Omental fat pad (tissue), 4 donors: ENCODE data around the gene NAALADL2. TPM values are rescaled to one million over a fixed set of nuclear protein-coding genes. Genes with fewer than 3 reads are reported as not detected.

ENCODE experiments used
- ATAC-seq: fragments of 150-250 bp; one replicate; pipeline ENCODE4 v1.9.1; 2016; ENCODE audit warnings: mild to moderate bottlenecking, moderate library complexity; ENCODE audit not compliant: low FRiP score
- DNase-seq: peaks from one replicate; pipeline ENCODE4 v3.0.0-alpha.2; 2019; ENCODE audit warnings: low spot score
- total RNA-seq, 4 donors: library from RNA; depleted of rRNA; stranded (reverse); fragments of >200 nt; gene quantifications; one replicate each; pipeline ENCODE4 v1.1.0, GENCODE V29; 2016
- TF ChIP-seq, protein P1 (sequence below), 3 donors: fragments of 450-650 bp; IDR thresholded peaks; one replicate each; pipeline ENCODE4 v1.5.1; 2016 to 2017; ENCODE audit warnings: antibody characterized with exemption in 3 of 3, mild to moderate bottlenecking in 3 of 3, moderate library complexity in 2 of 3

Gene NAALADL2
- total RNA-seq, 4 donors from 2014 or later, result 6.5 to 15.1 (median 8.0) TPM

DNA sequence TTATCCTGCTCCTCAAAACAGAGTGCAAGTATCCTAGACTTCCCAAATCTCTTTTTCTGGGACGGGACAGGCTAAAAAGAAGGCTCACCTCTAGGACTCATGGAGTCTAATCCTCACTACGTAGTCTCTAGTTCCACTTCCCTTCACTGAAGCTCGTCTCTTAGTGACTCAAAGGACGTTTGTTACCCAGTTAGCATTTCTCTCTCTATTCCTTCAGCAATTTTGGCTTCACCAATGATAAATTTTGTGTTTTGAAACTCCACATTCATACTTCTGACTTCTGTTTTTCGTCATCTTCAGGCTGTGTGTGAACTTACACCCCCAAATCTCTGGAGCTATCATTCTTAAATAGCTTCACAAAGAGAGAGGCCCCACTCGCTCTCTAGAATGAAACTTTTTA is 627.1 kb downstream of the NAALADL2 start:
- TF ChIP-seq, protein P1, sequence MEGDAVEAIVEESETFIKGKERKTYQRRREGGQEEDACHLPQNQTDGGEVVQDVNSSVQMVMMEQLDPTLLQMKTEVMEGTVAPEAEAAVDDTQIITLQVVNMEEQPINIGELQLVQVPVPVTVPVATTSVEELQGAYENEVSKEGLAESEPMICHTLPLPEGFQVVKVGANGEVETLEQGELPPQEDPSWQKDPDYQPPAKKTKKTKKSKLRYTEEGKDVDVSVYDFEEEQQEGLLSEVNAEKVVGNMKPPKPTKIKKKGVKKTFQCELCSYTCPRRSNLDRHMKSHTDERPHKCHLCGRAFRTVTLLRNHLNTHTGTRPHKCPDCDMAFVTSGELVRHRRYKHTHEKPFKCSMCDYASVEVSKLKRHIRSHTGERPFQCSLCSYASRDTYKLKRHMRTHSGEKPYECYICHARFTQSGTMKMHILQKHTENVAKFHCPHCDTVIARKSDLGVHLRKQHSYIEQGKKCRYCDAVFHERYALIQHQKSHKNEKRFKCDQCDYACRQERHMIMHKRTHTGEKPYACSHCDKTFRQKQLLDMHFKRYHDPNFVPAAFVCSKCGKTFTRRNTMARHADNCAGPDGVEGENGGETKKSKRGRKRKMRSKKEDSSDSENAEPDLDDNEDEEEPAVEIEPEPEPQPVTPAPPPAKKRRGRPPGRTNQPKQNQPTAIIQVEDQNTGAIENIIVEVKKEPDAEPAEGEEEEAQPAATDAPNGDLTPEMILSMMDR (IDR thresholded peaks at IDR 0.05), result no peak
- no peak for ATAC-seq
- DNase-seq, result no peak

DNA sequence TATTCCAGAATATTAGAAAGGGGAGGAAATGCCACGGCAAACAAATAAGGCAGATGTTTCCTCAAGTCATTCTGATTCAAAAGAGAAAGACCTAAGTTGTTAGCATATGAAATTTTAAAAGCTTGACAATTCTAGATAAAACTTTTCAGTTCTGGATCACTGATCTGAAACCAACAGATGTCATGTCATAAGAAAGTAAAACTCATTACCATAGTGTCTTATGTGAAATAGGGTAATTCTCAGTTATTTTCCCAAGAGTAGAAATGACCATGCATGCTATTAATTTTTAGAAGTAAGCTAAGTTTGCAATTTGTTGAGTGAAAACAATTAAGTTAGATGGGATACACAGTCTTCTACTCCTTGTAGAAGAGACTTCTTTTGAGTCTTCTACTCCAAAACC is 630.3 kb downstream of the NAALADL2 start:
- ATAC-seq (no peak), DNase-seq (no peak)
- TF ChIP-seq, protein P1 (IDR thresholded peaks at IDR 0.05), result no peak

DNA sequence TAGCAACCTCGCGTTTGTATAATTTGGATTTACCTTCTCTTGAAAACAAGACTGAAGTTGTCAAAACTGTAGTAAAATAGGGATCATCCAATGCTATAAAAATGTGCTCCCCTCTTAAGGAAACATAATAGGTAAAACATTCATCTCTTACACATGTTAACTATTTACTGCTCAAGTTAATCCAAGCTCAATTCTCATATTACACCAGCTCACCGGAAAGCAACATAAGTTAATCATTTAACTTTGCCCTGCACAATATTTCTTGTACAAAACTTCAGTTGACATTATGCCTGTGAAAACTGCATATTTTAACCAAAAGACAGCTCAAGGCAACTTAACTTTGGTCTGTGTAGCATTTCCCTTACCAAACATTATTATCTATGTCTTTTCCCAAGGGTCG is 634.2 kb downstream of the NAALADL2 start:
- no peak for DNase-seq
- ATAC-seq, result no peak
- TF ChIP-seq, protein P1 (IDR thresholded peaks at IDR 0.05), result no peak

DNA sequence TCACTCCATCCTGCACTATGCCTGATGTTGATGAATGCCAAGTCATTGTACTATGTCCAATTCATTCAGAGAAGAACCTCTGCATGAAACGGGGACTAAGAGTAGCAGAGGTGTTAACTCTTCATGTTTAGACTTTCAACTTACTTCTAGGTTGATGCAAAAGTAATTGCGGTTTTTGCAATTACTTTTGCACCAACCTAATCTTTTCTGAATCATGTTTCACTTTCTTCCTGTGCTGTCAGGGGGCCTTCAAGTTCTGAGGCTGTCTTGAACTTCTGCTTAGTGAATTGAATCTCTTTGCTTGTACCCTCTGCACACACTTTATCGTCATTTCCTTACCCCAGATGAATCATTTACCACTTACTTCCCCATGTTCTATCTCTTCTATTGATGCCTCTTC is 636.2 kb downstream of the NAALADL2 start:
- ATAC-seq, result no peak
- no peak for DNase-seq
- TF ChIP-seq, protein P1 (IDR thresholded peaks at IDR 0.05), result no peak

DNA sequence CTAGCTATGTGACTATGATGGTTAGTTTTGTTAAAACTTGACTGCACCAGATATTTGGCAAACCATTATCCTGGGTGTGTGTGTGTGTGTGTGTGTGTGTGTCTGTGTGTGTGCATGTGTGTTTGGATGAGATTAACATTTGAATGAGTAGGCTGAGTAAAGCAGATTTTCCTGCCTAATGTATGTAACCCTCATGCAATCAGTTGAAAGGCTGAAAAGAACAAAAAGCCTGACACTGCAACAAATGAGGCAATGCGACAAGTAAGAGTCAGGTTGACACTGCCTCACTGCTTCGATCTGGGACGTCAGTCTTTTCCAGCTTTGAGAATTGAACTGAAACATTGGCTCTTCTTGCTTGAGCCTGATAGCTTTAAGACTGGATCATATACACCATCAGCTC is 643.0 kb downstream of the NAALADL2 start:
- TF ChIP-seq, protein P1 (IDR thresholded peaks at IDR 0.05), result no peak
- ATAC-seq, result no peak
- DNase-seq, result no peak

- TF ChIP-seq, protein P1 (IDR thresholded peaks at IDR 0.05), result no peak
- ATAC-seq, result no peak
These were observed 652.2 kb downstream of the NAALADL2 start for GRCh38 chr3:175511219-175511785.

DNA sequence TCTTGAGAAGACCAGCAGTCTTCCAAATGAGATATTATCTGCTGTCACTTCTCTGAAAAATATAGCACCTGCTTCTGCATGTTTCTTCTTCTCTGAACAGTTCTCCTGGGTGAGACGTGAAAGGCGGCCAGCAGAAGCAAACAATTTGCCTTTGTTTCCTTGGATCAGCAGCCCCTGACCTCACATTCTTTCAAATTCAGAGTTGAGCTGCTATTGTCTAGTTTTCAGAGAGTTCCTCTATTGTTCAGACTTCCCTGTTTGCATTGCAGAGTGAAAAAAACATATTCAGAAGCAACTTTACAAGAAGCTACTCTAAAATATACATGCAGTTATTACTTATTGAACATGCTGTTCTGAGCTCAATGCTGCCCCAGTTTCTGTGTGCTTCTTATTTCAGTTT is 653.6 kb downstream of the NAALADL2 start:
- DNase-seq (no peak), ATAC-seq (no peak)
- TF ChIP-seq, protein P1 (IDR thresholded peaks at IDR 0.05), result no peak

More at GRCh38 chr3:175511219-175511785, 652.2 kb downstream of the NAALADL2 start:
- no peak for DNase-seq
